Breast epithelium (tissue), 4 donors: ENCODE measurements around the gene ROR1. TPM values are rescaled to one million over a fixed set of nuclear protein-coding genes. Genes with fewer than 3 reads are reported as not detected.
A peak's percentile ranks its signal among the peaks of the same experiment; 100 is the strongest.

Experiments
- DNase-seq, 2 donors: peaks; one replicate each; pipeline ENCODE4 v3.0.0-alpha.2; 2019; ENCODE audit warnings: low spot score in 2 of 2
- H3K27ac ChIP-seq, 2 donors: fragments of 200-600 bp; sonication (generic) in 1 of 2; one replicate each; pipeline ENCODE4 v1.5.1; 2016 to 2019; ENCODE audit warnings: mild to moderate bottlenecking in 1 of 2
- H3K27me3 ChIP-seq, 2 donors: fragments of 200-600 bp; sonication (generic) in 1 of 2; one replicate each; pipeline versions ENCODE4 v1.5.1 to v1.6.0; 2017 to 2019; ENCODE audit warnings: control low read depth in 1 of 2, mild to moderate bottlenecking in 1 of 2
- H3K36me3 ChIP-seq: fragments of 200-600 bp; one replicate; pipeline ENCODE4 v1.5.1; 2019
- H3K4me1 ChIP-seq, 2 donors: fragments of 200-600 bp; sonication (generic); one replicate each; pipeline ENCODE4 v1.5.1; 2016 to 2019; ENCODE audit warnings: control low read depth in 1 of 2
- H3K4me3 ChIP-seq, 3 donors: fragments of 200-600 bp; sonication (generic); 1 replicate in 2 of 3; 2 replicates in 1 of 3; pipeline ENCODE4 v1.5.1; 2016 to 2019; ENCODE audit warnings: mild to moderate bottlenecking in 3 of 3, moderate library complexity in 2 of 3
- H3K9me3 ChIP-seq, 2 donors: fragments of 200-600 bp; sonication (generic) in 1 of 2; one replicate each; pipeline ENCODE4 v1.5.1; 2016 to 2019; ENCODE audit warnings: control low read depth in 1 of 2
- CTCF ChIP-seq, 3 donors: fragments of 450-650 bp; IDR thresholded peaks; one replicate each; pipeline ENCODE4 v1.5.1; 2016 to 2017; ENCODE audit warnings: antibody characterized with exemption in 3 of 3, mild to moderate bottlenecking in 3 of 3, moderate library complexity in 3 of 3
- POLR2A ChIP-seq: fragments of 450-650 bp; IDR thresholded peaks from one replicate; pipeline ENCODE4 v1.6.1; 2016; ENCODE audit warnings: antibody characterized with exemption, mild to moderate bottlenecking, moderate library complexity
- POLR2AphosphoS5 ChIP-seq, 3 donors: sonication (generic); formaldehyde crosslinking; IDR thresholded peaks; one replicate each; pipeline ENCODE4 v1.6.1; 2017; ENCODE audit warnings: antibody characterized with exemption in 3 of 3
- intact Hi-C: fragments of 100-400 bp; cut with DNase I; formaldehyde crosslinking; loops from one replicate; pipeline ENCODE4 v1.15.1; 2023; ENCODE audit warnings: low total_unique reads
- total RNA-seq, 3 donors: library from RNA; depleted of rRNA; stranded (reverse); fragments of >200 nt; gene quantifications; one replicate each; pipeline ENCODE4 v1.1.0, GENCODE V29; 2016

Gene ROR1
- total RNA-seq, 3 donors from 2014 or later: 5.9 to 11.6 (median 7.7) TPM

GRCh38 chr1:63731117-63732043 lies 42.4 kb upstream of the ROR1 start:
- no peak for TF ChIP-seq POLR2AphosphoS5 (IDR thresholded peaks at IDR 0.05)
- TF ChIP-seq POLR2A: no peak
- DNase-seq: no peak
- peak overlapping the region in 1 of 3 donors; percentile 28 for H3K4me3 ChIP-seq
- H3K9me3 ChIP-seq: no peaks in the 10 kb centered on the region
- intact Hi-C loops: no loop called here
- H3K36me3 ChIP-seq: no peaks in the 10 kb centered on the region
- peak overlapping the region in 1 of 2 donors; percentile 32 for H3K27ac ChIP-seq
- H3K4me1 ChIP-seq: no peaks in the 10 kb centered on the region
- no peaks in the 10 kb centered on the region for H3K27me3 ChIP-seq

GRCh38 chr1:63732666-63733065 lies 41.2 kb upstream of the ROR1 start:
- TF ChIP-seq POLR2A: no peak
- TF ChIP-seq CTCF (IDR thresholded peaks at IDR 0.05): no peak
- TF ChIP-seq POLR2AphosphoS5 (IDR thresholded peaks at IDR 0.05): no peak
- intact Hi-C loops: no loop called here
- H3K36me3 ChIP-seq: no peaks in the 10 kb centered on the region
- no peaks in the 10 kb centered on the region for H3K9me3 ChIP-seq
- H3K4me1 ChIP-seq: no peaks in the 10 kb centered on the region
- no peak for DNase-seq
- no peak overlapping the region for H3K4me3 ChIP-seq
- no peak overlapping the region for H3K27ac ChIP-seq
- H3K27me3 ChIP-seq: no peaks in the 10 kb centered on the region

GRCh38 chr1:63738772-63739171 lies 35.0 kb upstream of the ROR1 start:
- Histone ChIP-seq H3K9me3 (no peaks in the 10 kb centered on the region), H3K27ac (no peak overlapping the region), H3K4me1 (no peaks in the 10 kb centered on the region), H3K27me3 (no peaks in the 10 kb centered on the region), H3K36me3 (no peaks in the 10 kb centered on the region), H3K4me3 (no peak overlapping the region)
- intact Hi-C loops: no loop called here
- DNase-seq: no peak
- TF ChIP-seq POLR2A (no peak), CTCF (IDR thresholded peaks at IDR 0.05) (no peak), POLR2AphosphoS5 (IDR thresholded peaks at IDR 0.05) (no peak)

- H3K9me3 ChIP-seq: no peaks in the 10 kb centered on the region
- no peak overlapping the region for H3K27ac ChIP-seq
- no peak for TF ChIP-seq POLR2AphosphoS5 (IDR thresholded peaks at IDR 0.05)
- no peak for TF ChIP-seq CTCF (IDR thresholded peaks at IDR 0.05)
- no peak for TF ChIP-seq POLR2A
- H3K4me3 ChIP-seq: no peak overlapping the region
- no peaks in the 10 kb centered on the region for H3K36me3 ChIP-seq
- no peaks in the 10 kb centered on the region for H3K27me3 ChIP-seq
- no peaks in the 10 kb centered on the region for H3K4me1 ChIP-seq
- DNase-seq: no peak
- intact Hi-C loops: no loop called here
Measured at GRCh38 chr1:63739452-63739851, 34.4 kb upstream of the ROR1 start.

DNA sequence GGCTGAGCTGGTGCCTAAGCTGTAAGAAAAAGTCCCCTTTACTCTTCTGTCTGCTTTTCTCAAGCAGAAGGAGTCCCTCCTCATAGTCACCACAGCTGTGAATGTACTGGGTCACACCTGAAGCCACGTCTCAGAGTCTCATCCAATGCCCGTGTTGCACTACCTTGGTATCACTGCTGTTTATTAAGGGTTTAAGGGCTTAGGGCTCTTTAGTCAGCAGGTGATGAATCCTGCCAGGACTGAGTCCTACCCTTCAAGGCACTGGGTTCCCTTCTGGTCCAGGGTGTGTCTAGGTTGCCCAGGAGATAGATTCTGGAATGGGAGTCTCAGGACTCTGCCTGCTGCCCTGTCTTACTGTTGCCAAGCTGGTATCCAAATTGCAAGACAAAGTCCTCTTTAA lies 33.4 kb upstream of the ROR1 start:
- Histone ChIP-seq H3K27ac (no peak overlapping the region), H3K4me1 (no peaks in the 10 kb centered on the region), H3K36me3 (no peaks in the 10 kb centered on the region), H3K9me3 (no peaks in the 10 kb centered on the region), H3K27me3 (no peaks in the 10 kb centered on the region), H3K4me3 (no peak overlapping the region)
- TF ChIP-seq POLR2AphosphoS5 (IDR thresholded peaks at IDR 0.05): no peak
- no peak for TF ChIP-seq CTCF (IDR thresholded peaks at IDR 0.05)
- no peak for TF ChIP-seq POLR2A
- no peak for DNase-seq
- intact Hi-C loops: loop anchor here (10.0 kb wide), 1 partner anchor 1074 kb away; no protein-coding TSS in a partner anchor
